Glutamatergic neuron (in vitro differentiated cells): Measurements from ENCODE around the gene KATNB1. TPM values are rescaled to one million over a fixed set of nuclear protein-coding genes. Genes with fewer than 3 reads are reported as not detected.
"Not testable (repeated sequence)": the region's sequence is repeated elsewhere in the genome, so short reads cannot be mapped to it uniquely, and the experiment has no call there.

Source experiments
- DNase-seq: peaks from one replicate; pipeline ENCODE4 v3.0.0; 2022
- H3K27ac Mint-ChIP-seq: one replicate; pipeline ENCODE4 v1.8.0; 2020; ENCODE audit warnings: mild to moderate bottlenecking, mixed read lengths, inconsistent platforms; ENCODE audit not compliant: unreplicated experiment
- H3K27me3 Mint-ChIP-seq: one replicate; pipeline ENCODE4 v1.8.0; 2020; ENCODE audit warnings: mild to moderate bottlenecking, moderate library complexity, mixed read lengths, inconsistent platforms; ENCODE audit not compliant: unreplicated experiment
- H3K36me3 Mint-ChIP-seq: one replicate; pipeline ENCODE4 v1.8.0; 2020; ENCODE audit warnings: mild to moderate bottlenecking, mixed read lengths, inconsistent platforms; ENCODE audit not compliant: unreplicated experiment
- H3K4me1 Mint-ChIP-seq: one replicate; pipeline ENCODE4 v1.8.0; 2020; ENCODE audit warnings: mild to moderate bottlenecking, low read depth, mixed read lengths, inconsistent platforms; ENCODE audit not compliant: unreplicated experiment
- H3K4me3 Mint-ChIP-seq: one replicate; pipeline ENCODE4 v1.8.0; 2020; ENCODE audit warnings: mild to moderate bottlenecking, mixed read lengths, inconsistent platforms; ENCODE audit not compliant: unreplicated experiment
- H3K9me3 Mint-ChIP-seq: one replicate; pipeline ENCODE4 v1.8.0; 2020; ENCODE audit warnings: mild to moderate bottlenecking, moderate library complexity, mixed read lengths, inconsistent platforms; ENCODE audit not compliant: unreplicated experiment
- total RNA-seq: library from RNA; stranded (reverse); fragmentation: NEBNext Ultra II Directional; extraction: Animal tissue kit (Norgen Biotek cat#: 25700); gene quantifications from one replicate; pipeline ENCODE4 v1.2.1, GENCODE V29; 2021; ENCODE audit not compliant: unreplicated experiment
- TF ChIP-seq, protein P1 (sequence below): fragments of 200-600 bp; sonication (generic); IDR thresholded peaks from one replicate; pipeline ENCODE4 v1.5.0; 2021; ENCODE audit not compliant: partially characterized antibody, unreplicated experiment

Gene KATNB1
- total RNA-seq, 1 donor from 2014 or later, result 74.4 TPM

DNA sequence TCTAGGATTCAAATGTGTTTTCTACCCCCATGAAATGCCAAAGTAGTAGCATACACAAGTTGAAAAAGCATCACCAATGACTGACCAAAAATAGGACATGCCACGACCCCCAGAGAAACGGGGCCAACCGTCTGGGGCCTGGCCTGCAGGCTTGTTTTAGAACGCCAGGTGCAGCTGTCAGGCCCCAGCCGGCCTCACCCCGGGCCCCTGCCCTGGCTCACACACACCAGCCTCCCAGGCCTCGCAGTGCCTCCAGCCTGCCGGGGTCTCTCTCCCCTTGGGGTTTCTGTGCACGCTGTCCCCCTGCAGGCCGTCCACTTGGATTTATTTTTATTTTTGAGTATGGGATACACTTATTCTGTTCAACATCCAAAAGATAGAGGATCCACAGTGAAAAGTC lies 7.9 kb downstream of the KATNB1 start:
- DNase-seq, result no peak
- peak overlapping the region; percentile 59 for H3K27ac Mint-ChIP-seq

DNA sequence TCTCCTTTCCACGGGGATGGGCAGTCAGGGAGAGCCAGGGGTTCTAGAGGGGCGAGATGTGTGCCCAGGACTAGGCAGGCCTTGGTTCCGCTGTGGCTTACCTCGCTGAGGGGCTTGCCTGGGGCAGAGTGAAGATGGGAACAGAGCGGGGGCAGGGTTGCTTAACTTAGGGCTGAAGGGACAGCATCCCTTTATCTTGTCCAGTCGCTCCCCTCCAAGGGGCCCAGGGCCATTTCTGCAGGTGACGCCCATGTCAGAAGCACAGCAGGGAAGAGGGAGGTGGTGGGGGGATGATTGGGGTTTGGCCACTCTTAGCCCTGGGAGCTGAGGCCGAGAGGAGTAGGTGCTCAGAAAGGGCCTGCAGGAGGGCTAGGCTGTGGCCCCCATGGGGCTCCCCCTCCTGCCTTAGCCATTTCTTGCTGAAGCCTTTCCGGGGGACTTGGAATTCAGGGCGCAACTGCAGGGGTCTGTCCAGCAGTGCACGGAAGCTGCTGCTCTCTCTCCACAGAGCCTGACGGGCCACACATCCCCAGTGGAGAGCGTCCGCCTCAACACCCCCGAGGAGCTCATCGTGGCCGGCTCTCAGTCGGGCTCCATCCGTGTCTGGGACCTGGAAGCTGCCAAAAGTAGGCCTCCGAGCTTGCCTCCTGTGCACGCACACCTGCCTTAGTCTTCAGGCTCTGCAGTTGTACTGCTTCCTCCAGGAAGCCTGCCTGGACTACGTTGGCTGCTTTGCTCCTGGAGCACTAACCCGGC lies 8.5 kb downstream of the KATNB1 start:
- Mint-ChIP-seq H3K27ac (peak overlapping the region; percentile 76), H3K4me3 (peak overlapping the region; percentile 38), H3K27me3 (peaks cover 2% of the 10 kb centered on the region), H3K9me3 (peaks cover 6% of the 10 kb centered on the region), H3K4me1 (peaks cover 35% of the 10 kb centered on the region), H3K36me3 (no peaks in the 10 kb centered on the region)
- TF ChIP-seq, protein P1, sequence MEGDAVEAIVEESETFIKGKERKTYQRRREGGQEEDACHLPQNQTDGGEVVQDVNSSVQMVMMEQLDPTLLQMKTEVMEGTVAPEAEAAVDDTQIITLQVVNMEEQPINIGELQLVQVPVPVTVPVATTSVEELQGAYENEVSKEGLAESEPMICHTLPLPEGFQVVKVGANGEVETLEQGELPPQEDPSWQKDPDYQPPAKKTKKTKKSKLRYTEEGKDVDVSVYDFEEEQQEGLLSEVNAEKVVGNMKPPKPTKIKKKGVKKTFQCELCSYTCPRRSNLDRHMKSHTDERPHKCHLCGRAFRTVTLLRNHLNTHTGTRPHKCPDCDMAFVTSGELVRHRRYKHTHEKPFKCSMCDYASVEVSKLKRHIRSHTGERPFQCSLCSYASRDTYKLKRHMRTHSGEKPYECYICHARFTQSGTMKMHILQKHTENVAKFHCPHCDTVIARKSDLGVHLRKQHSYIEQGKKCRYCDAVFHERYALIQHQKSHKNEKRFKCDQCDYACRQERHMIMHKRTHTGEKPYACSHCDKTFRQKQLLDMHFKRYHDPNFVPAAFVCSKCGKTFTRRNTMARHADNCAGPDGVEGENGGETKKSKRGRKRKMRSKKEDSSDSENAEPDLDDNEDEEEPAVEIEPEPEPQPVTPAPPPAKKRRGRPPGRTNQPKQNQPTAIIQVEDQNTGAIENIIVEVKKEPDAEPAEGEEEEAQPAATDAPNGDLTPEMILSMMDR, result no peak
- no peak for DNase-seq

More for the DNA sequence above, 7.9 kb downstream of the KATNB1 start:
- TF ChIP-seq, protein P1, result peak; percentile 29
- peaks cover 35% of the 10 kb centered on the region for H3K4me1 Mint-ChIP-seq
- peaks cover 2% of the 10 kb centered on the region for H3K27me3 Mint-ChIP-seq
- H3K4me3 Mint-ChIP-seq, result peak overlapping the region; percentile 38
- no peaks in the 10 kb centered on the region for H3K36me3 Mint-ChIP-seq
- peaks cover 6% of the 10 kb centered on the region for H3K9me3 Mint-ChIP-seq

DNA sequence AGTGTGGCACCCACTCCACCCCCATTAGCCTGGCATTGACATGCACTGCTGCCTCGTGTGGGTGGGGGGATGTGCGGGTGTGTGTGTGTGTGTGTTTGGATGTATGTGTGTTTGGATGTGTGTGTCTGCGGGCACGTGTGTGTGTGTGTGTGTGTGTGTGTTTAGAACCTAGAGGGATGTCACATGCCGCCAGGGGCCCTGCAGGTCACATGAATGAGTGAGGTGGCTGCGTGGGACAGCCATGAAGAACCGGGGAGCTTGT lies 9.0 kb downstream of the KATNB1 start:
- TF ChIP-seq, protein P1, result no peak
- H3K27me3 Mint-ChIP-seq, result peaks cover 2% of the 10 kb centered on the region
- H3K9me3 Mint-ChIP-seq, result peaks cover 8% of the 10 kb centered on the region
- H3K27ac Mint-ChIP-seq, result peak overlapping the region; percentile 76
- peaks cover 35% of the 10 kb centered on the region for H3K4me1 Mint-ChIP-seq
- DNase-seq, result no peak
- no peaks in the 10 kb centered on the region for H3K36me3 Mint-ChIP-seq
- H3K4me3 Mint-ChIP-seq, result no peak overlapping the region

DNA sequence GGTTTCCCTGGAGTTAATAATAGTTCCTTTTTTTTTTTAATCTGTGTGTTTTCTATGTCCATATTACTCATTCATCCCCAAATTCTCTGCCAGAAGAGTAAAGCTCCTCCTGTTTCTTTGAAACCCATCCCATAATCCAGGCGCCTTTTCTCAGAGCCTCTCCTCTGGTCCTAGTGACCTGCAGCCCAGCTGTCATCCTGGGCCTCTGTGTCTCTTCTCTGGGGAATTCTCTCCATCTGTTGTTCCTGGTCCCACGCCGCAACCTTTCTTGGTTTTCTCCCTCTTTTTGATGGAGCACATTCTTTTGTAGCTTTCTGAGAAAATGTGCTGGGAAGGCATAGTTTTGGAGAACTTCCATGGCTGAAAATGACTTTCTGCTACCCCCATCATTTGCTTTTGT lies 10.2 kb downstream of the KATNB1 start:
- peak overlapping the region; percentile 8 for H3K4me3 Mint-ChIP-seq
- peaks cover 2% of the 10 kb centered on the region for H3K27me3 Mint-ChIP-seq
- H3K36me3 Mint-ChIP-seq, result no peaks in the 10 kb centered on the region
- peaks cover 35% of the 10 kb centered on the region for H3K4me1 Mint-ChIP-seq
- TF ChIP-seq, protein P1, result no peak
- peaks cover 8% of the 10 kb centered on the region for H3K9me3 Mint-ChIP-seq
- H3K27ac Mint-ChIP-seq, result peak overlapping the region; percentile 93
- no peak for DNase-seq

DNA sequence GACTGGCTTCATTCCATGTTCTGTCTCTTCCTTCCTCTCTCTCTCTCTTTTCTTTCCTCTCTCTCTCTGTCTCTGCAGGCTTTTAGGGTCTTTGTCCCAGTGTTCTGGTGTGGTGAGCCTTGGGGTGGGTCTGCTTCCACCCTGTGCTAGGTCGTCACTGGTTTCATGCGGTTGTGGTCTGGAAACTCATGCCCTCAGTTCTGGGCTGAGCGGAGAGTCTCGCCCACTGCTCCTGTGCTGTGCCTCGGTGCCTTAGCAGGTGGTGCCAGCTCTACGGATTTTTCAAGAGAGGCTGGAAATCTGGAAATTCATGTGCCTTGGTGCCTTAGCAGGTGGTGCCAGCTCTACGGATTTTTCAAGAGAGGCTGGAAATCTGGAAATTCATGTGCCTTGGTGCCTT lies 10.7 kb downstream of the KATNB1 start:
- not testable (repeated sequence) for H3K36me3 Mint-ChIP-seq, DNase-seq, H3K27me3 Mint-ChIP-seq, H3K9me3 Mint-ChIP-seq
- peaks cover 33% of the 10 kb centered on the region for H3K4me1 Mint-ChIP-seq
- H3K27ac Mint-ChIP-seq, result peak overlapping the region; percentile 93
- H3K4me3 Mint-ChIP-seq, result peak overlapping the region; percentile 8
